GM12878 (cell line): ENCODE results near the gene DCAF4. TPM values are rescaled to one million over a fixed set of nuclear protein-coding genes. Genes with fewer than 3 reads are reported as not detected.

Experiments used
- ATAC-seq: fragments of 200-7000 bp; cut with Tn5 transposase; 3 replicates; pipeline ENCODE4 v1.9.1; 2020; ENCODE audit warnings: mild to moderate bottlenecking, moderate library complexity
- BruUV-seq: library from RNA; stranded (reverse); fragments of 400-500 nt; replicated peaks from 2 replicates; lab custom pipeline; 2021; lab: Mats Ljungman, UMichigan
- CTCF ChIA-PET: fragments of 300-600 bp; sonication (Branson Sonifier 250); formaldehyde crosslinking; extraction: SDS; loops from one replicate; lab custom pipeline; 2021; ENCODE audit warnings: inconsistent platforms; lab: Yijun Ruan, JAX
- POLR2A ChIA-PET: fragments of 350-600 bp; formaldehyde crosslinking; extraction: SDS; loops from one replicate; lab custom pipeline; 2021; ENCODE audit warnings: inconsistent platforms; lab: Charles Lee
- RAD21 ChIA-PET: fragments of 300-600 bp; sonication (Branson Sonifier 250); formaldehyde crosslinking; loops from one replicate; lab custom pipeline; 2023; ENCODE audit warnings: antibody characterized with exemption; ENCODE audit not compliant: unreplicated experiment; lab: Charles Lee
- SMC1A ChIA-PET: fragments of 300-600 bp; sonication (Branson Sonifier 250); formaldehyde crosslinking; loops from one replicate; lab custom pipeline; 2023; ENCODE audit not compliant: unreplicated experiment, uncharacterized antibody; lab: Charles Lee
- DNase-seq: peaks from one replicate; pipeline ENCODE4 v3.0.0-alpha.2; 2011; ENCODE audit warnings: low read depth, low spot score
- FAIRE-seq: peaks from 3 replicates; lab custom pipeline; 2011; peaks lifted over from hg19 to GRCh38; lab: Jason Lieb, UNC
- H2AFZ ChIP-seq: 2 replicates; pipeline ENCODE4 v1.6.0; 2011; ENCODE audit warnings: low read depth, low read length, control low read depth; ENCODE audit not compliant: control insufficient read depth
- H3K27ac ChIP-seq: 2 replicates; pipeline ENCODE4 v1.5.1; 2011; ENCODE audit warnings: control low read depth; ENCODE audit not compliant: control insufficient read depth, insufficient read depth
- H3K27me3 ChIP-seq, 2 experiments: replicated peaks in 1 of 2; 2 replicates each; pipeline versions ENCODE4 v1.6.0 to v1.6.1; 2011; ENCODE audit warnings: low read length in 1 of 2; ENCODE audit not compliant: control insufficient read depth in 2 of 2, insufficient read depth in 2 of 2
- H3K36me3 ChIP-seq, 2 experiments: 2 replicates each; pipeline ENCODE4 v1.5.1; 2011; ENCODE audit warnings: low read length in 1 of 2; ENCODE audit not compliant: control insufficient read depth in 2 of 2, insufficient read depth in 2 of 2
- H3K4me1 ChIP-seq: 2 replicates; pipeline ENCODE4 v1.6.1; 2011; ENCODE audit warnings: mild to moderate bottlenecking, low read length, moderate library complexity, mixed read lengths; ENCODE audit not compliant: control insufficient read depth, insufficient read depth
- H3K4me2 ChIP-seq: 2 replicates; pipeline ENCODE4 v1.6.0; 2011; ENCODE audit warnings: control low read depth; ENCODE audit not compliant: control insufficient read depth, insufficient read depth
- H3K4me3 ChIP-seq: fragments of 200-600 bp; sonication (generic); 2 replicates; pipeline ENCODE4 v1.5.1; 2016
- H3K79me2 ChIP-seq: 2 replicates; pipeline ENCODE4 v1.6.0; 2011; ENCODE audit warnings: low read length; ENCODE audit not compliant: control insufficient read depth, insufficient read depth
- H3K9ac ChIP-seq: 2 replicates; pipeline ENCODE4 v1.8.0; 2011; ENCODE audit warnings: low read length, control low read depth, mixed read lengths; ENCODE audit not compliant: control insufficient read depth, insufficient read depth
- H3K9me3 ChIP-seq: replicated peaks from 3 replicates; pipeline ENCODE4 v1.5.1; 2011; ENCODE audit warnings: mild to moderate bottlenecking, low read length; ENCODE audit not compliant: control insufficient read depth, insufficient read depth
- H4K20me1 ChIP-seq: 2 replicates; pipeline ENCODE4 v1.6.0; 2011; ENCODE audit not compliant: control insufficient read depth, insufficient read depth
- ATF7 ChIP-seq: fragments of 450-650 bp; IDR thresholded peaks from 2 replicates; pipeline ENCODE4 v1.6.1; 2016; ENCODE audit warnings: low read depth, mild to moderate bottlenecking
- BHLHE40 ChIP-seq, 2 experiments: fragments of 450-650 bp in 1 of 2; IDR thresholded peaks; 2 replicates each; pipeline ENCODE4 v1.6.1; 2011 to 2017; ENCODE audit warnings: low read depth in 2 of 2, borderline replicate concordance in 1 of 2, improper control_type of control experiment in 1 of 2, low read length in 1 of 2, mild to moderate bottlenecking in 1 of 2
- HDAC2 ChIP-seq: fragments of 200-600 bp; sonication (generic); IDR thresholded peaks from 2 replicates; pipeline ENCODE4 v1.6.1; 2017
- KAT2A ChIP-seq: conservative IDR thresholded peaks from 2 replicates; pipeline ENCODE4 v1.6.1; 2011; ENCODE audit warnings: low read depth, low read length; ENCODE audit not compliant: control insufficient read depth
- MEF2B ChIP-seq: fragments of 450-650 bp; IDR thresholded peaks from 2 replicates; pipeline ENCODE4 v1.6.1; 2018; ENCODE audit warnings: mild to moderate bottlenecking, moderate library complexity; ENCODE audit not compliant: partially characterized antibody, poor library complexity, severe bottlenecking
- MYC ChIP-seq: IDR thresholded peaks from 2 replicates; pipeline ENCODE4 v1.6.1; 2011; ENCODE audit warnings: mild to moderate bottlenecking, low read length, moderate library complexity, inconsistent platforms; ENCODE audit not compliant: insufficient read depth, insufficient replicate concordance, insufficient read length, severe bottlenecking
- NR2C2 ChIP-seq: IDR thresholded peaks from 2 replicates; pipeline ENCODE4 v1.6.1; 2011; ENCODE audit warnings: borderline replicate concordance, low read depth; ENCODE audit not compliant: control insufficient read depth, insufficient read length
- SREBF1 ChIP-seq: IDR thresholded peaks from 2 replicates; pipeline ENCODE4 v1.6.1; 2012; ENCODE audit warnings: mild to moderate bottlenecking, low read length
- TAF1 ChIP-seq: IDR thresholded peaks from 2 replicates; pipeline ENCODE4 v1.6.1; 2011; ENCODE audit warnings: mild to moderate bottlenecking, low read depth, low read length, borderline replicate concordance
- TCF12 ChIP-seq: IDR thresholded peaks from 2 replicates; pipeline ENCODE4 v1.6.1; 2011; ENCODE audit warnings: low read depth, mild to moderate bottlenecking, low read length
- WGBS: methylation state at CpG from one replicate; pipeline ENCODE4 v1.1.6; 2016; ENCODE audit warnings: low lambda C conversion rate; ENCODE audit not compliant: insufficient replicate concordance, insufficient coverage; ENCODE audit errors: missing lambda C conversion rate; 5-methylcytosine and 5-hydroxymethylcytosine counted together
- in situ Hi-C: fragments of 300-500 bp; cut with MboI; formaldehyde crosslinking; loops from 9 replicates; pipeline ENCODE4 v1.14.3; 2018; ENCODE audit warnings: mixed read lengths
- intact Hi-C: fragments of 100-400 bp; cut with micrococcal nuclease; formaldehyde crosslinking; loops from one replicate; pipeline ENCODE4 v1.14.2; 2022; ENCODE audit not compliant: unreplicated experiment
- polyA plus RNA-seq, 11 experiments: library from polyadenylated mRNA; depleted of rRNA in 4 of 11; unstranded in 6 of 11; stranded (reverse) in 5 of 11; fragments of >200 nt; fragmentation: Nextera tagmentation in 4 of 11; fragmentation: Illumina TruSeq in 1 of 11; extraction: Ambion mirVana in 4 of 11; extraction: Trizol in 1 of 11; gene quantifications; 1 replicate in 1 of 11; 2 replicates in 10 of 11; pipeline versions ENCODE4 v1.2.1 to v1.2.3, GENCODE V29; 2011 to 2016; ENCODE audit warnings: inconsistent platforms in 2 of 11, missing spikeins in 2 of 11, low read depth in 1 of 11
- total RNA-seq, 4 experiments: library from RNA; depleted of rRNA in 3 of 4; stranded (reverse); fragments of >200 nt in 3 of 4; fragmentation: Illumina TruSeq in 1 of 4; extraction: Trizol in 1 of 4; gene quantifications; 2 replicates each; pipeline versions ENCODE4 v1.2.1 to v1.2.3, GENCODE V29; 2013 to 2021
- TF ChIP-seq, protein P1 (sequence below): fragments of 450-650 bp; formaldehyde crosslinking; IDR thresholded peaks from 2 replicates; pipeline ENCODE4 v1.4.0; 2020; ENCODE audit warnings: mild to moderate bottlenecking, moderate library complexity
- TF ChIP-seq, protein P2 (sequence below): IDR thresholded peaks from 2 replicates; pipeline ENCODE4 v1.6.1; 2011; ENCODE audit warnings: mild to moderate bottlenecking, low read depth, low read length, moderate library complexity; ENCODE audit not compliant: insufficient replicate concordance

The DCAF4 gene
- total and polyA plus RNA-seq, 10 of the 15 experiments (the other 5 are each of a cell fraction or from before 2014, with no cell fraction given), result 2.6 to 51.1 (median 21.0) TPM

DNA sequence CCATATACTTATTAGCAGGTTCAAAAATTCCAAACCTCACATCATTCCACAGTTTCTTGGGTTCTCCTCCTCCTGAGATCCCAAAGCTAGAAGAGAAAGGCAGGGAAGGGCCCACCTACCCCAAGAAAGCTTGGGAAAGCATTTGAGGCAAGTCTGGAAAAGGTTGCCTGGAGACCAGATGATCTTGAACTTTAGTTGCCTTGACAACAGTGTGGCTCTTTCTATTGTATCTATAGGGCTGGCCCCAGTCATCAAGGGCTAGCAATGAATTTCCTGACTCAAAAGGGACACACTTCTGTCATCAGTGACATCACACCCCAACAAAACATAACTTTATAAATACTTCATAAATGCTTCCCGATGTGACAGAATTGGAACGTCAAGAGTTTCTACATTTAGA lies 60.6 kb downstream of the DCAF4 start (continued):
- TF ChIP-seq MYC (no peak), TAF1 (no peak)
- TF ChIP-seq, all 136 proteins: peak for 0

DNA sequence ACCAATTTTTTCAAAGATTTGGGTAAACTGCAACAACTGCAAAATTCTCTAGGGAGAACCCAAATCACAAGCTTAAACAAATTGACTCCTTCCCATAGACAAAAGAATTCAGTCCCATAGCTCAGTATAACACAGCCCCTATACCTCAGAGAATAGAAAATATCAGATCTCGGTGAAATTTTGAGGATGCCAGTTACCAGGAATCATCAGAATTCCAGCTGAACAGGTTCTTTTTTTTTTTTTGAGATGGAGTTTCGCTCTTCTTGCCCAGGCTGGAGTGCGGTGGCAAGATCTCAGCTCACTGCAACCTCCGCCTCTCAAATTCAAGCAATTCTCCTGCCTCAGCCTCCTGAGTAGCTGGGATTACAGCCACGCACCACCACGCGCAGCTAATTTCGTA lies 63.9 kb downstream of the DCAF4 start:
- no peak for TF ChIP-seq NR2C2
- no peak for TF ChIP-seq TCF12
- TF ChIP-seq KAT2A, result no peak
- TF ChIP-seq, protein P1, sequence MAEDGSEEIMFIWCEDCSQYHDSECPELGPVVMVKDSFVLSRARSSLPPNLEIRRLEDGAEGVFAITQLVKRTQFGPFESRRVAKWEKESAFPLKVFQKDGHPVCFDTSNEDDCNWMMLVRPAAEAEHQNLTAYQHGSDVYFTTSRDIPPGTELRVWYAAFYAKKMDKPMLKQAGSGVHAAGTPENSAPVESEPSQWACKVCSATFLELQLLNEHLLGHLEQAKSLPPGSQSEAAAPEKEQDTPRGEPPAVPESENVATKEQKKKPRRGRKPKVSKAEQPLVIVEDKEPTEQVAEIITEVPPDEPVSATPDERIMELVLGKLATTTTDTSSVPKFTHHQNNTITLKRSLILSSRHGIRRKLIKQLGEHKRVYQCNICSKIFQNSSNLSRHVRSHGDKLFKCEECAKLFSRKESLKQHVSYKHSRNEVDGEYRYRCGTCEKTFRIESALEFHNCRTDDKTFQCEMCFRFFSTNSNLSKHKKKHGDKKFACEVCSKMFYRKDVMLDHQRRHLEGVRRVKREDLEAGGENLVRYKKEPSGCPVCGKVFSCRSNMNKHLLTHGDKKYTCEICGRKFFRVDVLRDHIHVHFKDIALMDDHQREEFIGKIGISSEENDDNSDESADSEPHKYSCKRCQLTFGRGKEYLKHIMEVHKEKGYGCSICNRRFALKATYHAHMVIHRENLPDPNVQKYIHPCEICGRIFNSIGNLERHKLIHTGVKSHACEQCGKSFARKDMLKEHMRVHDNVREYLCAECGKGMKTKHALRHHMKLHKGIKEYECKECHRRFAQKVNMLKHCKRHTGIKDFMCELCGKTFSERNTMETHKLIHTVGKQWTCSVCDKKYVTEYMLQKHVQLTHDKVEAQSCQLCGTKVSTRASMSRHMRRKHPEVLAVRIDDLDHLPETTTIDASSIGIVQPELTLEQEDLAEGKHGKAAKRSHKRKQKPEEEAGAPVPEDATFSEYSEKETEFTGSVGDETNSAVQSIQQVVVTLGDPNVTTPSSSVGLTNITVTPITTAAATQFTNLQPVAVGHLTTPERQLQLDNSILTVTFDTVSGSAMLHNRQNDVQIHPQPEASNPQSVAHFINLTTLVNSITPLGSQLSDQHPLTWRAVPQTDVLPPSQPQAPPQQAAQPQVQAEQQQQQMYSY, result no peak
- TF ChIP-seq, protein P2, sequence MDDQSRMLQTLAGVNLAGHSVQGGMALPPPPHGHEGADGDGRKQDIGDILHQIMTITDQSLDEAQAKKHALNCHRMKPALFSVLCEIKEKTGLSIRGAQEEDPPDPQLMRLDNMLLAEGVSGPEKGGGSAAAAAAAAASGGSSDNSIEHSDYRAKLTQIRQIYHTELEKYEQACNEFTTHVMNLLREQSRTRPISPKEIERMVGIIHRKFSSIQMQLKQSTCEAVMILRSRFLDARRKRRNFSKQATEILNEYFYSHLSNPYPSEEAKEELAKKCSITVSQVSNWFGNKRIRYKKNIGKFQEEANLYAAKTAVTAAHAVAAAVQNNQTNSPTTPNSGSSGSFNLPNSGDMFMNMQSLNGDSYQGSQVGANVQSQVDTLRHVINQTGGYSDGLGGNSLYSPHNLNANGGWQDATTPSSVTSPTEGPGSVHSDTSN, result no peak
- no peak for TF ChIP-seq HDAC2
- no peak for TF ChIP-seq BHLHE40 (IDR thresholded peaks at IDR 0.05; ENCODE audit: borderline replicate concordance in 1 of 2, low read depth in 2 of 2, low read length in 1 of 2)
- no peak for TF ChIP-seq SREBF1
- TF ChIP-seq ATF7, result no peak
- TF ChIP-seq MEF2B, result no peak
- WGBS, result 98% methylated on average over 7 of the region's 8 CpGs
- no peak overlapping the region for H2AFZ ChIP-seq
- H3K4me2 ChIP-seq, result no peak overlapping the region
- intact Hi-C loops (no loop called here), in situ Hi-C loops (no loop called here)
- ChIA-PET SMC1A (interaction anchor here (2.2 kb wide), 1 partner anchor 16 kb away, joined by 6 read pairs; no protein-coding TSS in a partner anchor), POLR2A (interaction anchor here (0.7 kb wide), 1 partner anchor 70 kb away, joined by 3 read pairs; no protein-coding TSS in a partner anchor), RAD21 (no interaction called here), CTCF (interaction anchor here (0.7 to 1.6 kb wide), 2 partner anchors 42 to 474 kb away, joined by 3 to 4 read pairs; no protein-coding TSS in a partner anchor)
- ATAC-seq (no peak), FAIRE-seq (no peak), DNase-seq (no peak)
- no peak overlapping the region for H3K9ac ChIP-seq
- H3K4me3 ChIP-seq, result no peak overlapping the region
- H3K27me3 ChIP-seq, result no peaks in the 10 kb centered on the region
- H3K27ac ChIP-seq, result no peak overlapping the region
- no peaks in the 10 kb centered on the region for H3K4me1 ChIP-seq
- no peaks in the 10 kb centered on the region for H3K9me3 ChIP-seq
- no TSS peak for BruUV-seq
- H3K36me3 ChIP-seq, result peaks cover 3% of the 10 kb centered on the region in 2 experiments; a peak in 3 of 4 replicates
- H3K79me2 ChIP-seq, result no peaks in the 10 kb centered on the region
- no peaks in the 10 kb centered on the region for H4K20me1 ChIP-seq
